Measurements from ENCODE around the gene TSPEAR. TPM values are rescaled to one million over a fixed set of nuclear protein-coding genes. Genes with fewer than 3 reads are reported as not detected.
"Not testable (repeated sequence)": the region's sequence is repeated elsewhere in the genome, so short reads cannot be mapped to it uniquely, and the experiment has no call there.

TSPEAR gene
- total RNA-seq, 6 experiments from 2014 or later: not detected

DNA sequence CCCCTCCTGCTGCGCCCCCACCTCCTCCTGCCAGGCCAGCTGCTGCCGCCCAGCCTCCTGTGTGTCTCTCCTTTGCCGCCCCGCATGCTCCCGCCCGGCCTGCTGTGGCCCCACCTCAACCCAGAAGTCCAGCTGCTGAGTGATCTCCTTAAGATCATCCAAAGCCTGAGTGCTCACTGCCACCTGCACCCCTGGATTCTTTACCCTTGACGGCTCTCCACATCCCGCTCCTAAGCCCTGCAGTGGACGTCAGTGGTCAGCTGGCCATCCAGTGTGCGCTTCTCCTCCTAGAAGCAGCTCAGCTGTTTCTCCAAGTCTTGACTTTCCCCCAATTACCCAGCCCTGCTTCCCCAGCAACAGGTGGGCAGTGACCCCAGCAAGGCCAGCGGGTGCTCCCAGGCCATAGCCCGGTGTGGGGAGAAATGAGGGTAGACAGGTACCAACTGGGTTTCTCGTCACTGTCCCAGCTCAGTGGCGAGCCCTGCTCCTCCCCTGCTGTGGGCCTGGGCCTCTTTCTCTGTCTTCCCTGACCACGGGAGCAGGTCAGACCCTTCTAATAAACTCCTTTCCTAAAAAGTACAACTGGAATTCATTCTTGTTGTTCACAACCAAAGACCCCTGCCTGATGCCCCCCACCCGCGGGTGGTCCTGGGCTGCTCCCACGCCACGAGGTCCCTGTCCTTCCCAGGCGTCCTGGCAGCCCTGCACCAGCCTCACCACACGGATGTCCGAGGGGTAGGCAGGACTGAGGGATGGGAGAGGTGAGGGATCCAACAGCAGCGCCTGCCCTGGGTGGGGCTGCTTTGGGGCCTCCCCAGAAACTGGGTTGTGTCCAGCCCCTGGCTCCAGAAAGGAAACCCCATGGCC, 109.5 kb downstream of the TSPEAR start:
- Mint-ChIP-seq H3K4me3 (no peak overlapping the region), H3K9me3 (peaks cover 4% of the 10 kb centered on the region), H3K27ac (no peak overlapping the region), H3K36me3 (ENCODE audit: low read depth) (no peaks in the 10 kb centered on the region), H3K27me3 (ENCODE audit: insufficient read depth) (peaks cover 13% of the 10 kb centered on the region), H3K4me1 (ENCODE audit: low read depth) (no peaks in the 10 kb centered on the region; the same call in 1 of the 2 replicates)
- DNase-seq: no peak
- TF ChIP-seq, protein P1, sequence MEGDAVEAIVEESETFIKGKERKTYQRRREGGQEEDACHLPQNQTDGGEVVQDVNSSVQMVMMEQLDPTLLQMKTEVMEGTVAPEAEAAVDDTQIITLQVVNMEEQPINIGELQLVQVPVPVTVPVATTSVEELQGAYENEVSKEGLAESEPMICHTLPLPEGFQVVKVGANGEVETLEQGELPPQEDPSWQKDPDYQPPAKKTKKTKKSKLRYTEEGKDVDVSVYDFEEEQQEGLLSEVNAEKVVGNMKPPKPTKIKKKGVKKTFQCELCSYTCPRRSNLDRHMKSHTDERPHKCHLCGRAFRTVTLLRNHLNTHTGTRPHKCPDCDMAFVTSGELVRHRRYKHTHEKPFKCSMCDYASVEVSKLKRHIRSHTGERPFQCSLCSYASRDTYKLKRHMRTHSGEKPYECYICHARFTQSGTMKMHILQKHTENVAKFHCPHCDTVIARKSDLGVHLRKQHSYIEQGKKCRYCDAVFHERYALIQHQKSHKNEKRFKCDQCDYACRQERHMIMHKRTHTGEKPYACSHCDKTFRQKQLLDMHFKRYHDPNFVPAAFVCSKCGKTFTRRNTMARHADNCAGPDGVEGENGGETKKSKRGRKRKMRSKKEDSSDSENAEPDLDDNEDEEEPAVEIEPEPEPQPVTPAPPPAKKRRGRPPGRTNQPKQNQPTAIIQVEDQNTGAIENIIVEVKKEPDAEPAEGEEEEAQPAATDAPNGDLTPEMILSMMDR (IDR thresholded peaks at IDR 0.05): no peak

DNA sequence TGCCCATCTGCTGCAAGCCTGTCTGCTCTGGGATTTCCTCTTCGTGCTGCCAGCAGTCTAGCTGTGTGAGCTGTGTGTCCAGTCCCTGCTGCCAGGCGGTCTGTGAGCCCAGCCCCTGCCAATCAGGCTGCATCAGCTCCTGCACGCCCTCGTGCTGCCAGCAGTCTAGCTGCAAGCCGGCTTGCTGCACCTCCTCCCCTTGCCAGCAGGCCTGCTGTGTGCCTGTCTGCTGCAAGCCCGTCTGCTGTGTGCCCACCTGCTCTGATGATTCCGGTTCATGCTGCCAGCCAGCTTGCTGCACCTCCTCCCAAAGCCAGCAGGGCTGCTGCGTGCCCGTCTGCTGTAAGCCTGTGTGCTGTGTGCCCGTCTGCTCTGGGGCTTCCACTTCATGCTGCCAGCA, 110.3 kb downstream of the TSPEAR start:
- H3K36me3 Mint-ChIP-seq (ENCODE audit: low read depth); H3K27ac Mint-ChIP-seq; H3K9me3 Mint-ChIP-seq; DNase-seq; H3K4me1 Mint-ChIP-seq (ENCODE audit: low read depth); H3K4me3 Mint-ChIP-seq: not testable (repeated sequence)
- TF ChIP-seq, protein P1 (IDR thresholded peaks at IDR 0.05): peak; percentile 5; the same call in 1 of the 2 replicates
- peaks cover 15% of the 10 kb centered on the region for H3K27me3 Mint-ChIP-seq (ENCODE audit: insufficient read depth)

DNA sequence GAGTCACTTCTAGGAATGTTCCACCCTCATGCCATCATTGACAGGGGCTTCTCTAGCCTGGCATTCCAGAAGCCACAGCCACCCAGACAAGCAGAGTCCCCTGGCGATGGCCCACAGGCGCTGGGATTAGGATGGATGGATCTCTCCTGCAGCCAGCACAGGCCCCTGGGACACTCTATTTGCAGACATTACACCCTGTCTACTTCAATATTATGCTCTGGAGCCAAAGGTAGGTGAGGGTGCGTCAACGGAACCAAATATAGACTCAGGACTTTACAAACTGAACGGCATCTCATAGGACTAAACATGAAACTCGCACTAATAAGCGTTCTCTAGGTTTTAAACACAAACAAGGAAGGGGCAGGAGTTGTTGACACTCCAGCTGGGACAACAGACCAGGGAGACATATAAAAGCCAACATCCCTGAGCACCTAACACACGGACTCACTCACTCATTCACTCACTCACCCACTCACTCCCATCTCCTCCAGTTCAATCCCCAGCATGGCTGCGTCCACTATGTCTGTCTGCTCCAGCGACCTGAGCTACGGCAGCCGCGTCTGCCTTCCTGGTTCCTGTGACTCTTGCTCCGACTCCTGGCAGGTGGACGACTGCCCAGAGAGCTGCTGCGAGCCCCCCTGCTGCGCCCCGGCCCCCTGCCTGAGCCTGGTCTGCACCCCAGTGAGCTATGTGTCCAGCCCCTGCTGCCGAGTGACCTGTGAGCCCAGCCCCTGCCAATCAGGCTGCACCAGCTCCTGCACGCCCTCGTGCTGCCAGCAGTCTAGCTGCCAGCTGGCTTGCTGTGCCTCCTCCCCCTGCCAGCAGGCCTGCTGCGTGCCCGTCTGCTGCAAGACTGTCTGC, 111.0 kb downstream of the TSPEAR start, which contains the start of gene KRTAP10-7:
TSS of gene KRTAP10-7 (plus strand) at position 480 of the 861 bp plus-strand sequence. CDS start at position 505, 25 bp downstream.
- not testable (repeated sequence) for H3K27ac Mint-ChIP-seq; H3K4me1 Mint-ChIP-seq (ENCODE audit: low read depth); H3K36me3 Mint-ChIP-seq (ENCODE audit: low read depth); H3K4me3 Mint-ChIP-seq; H3K9me3 Mint-ChIP-seq; DNase-seq
- peaks cover 17% of the 10 kb centered on the region for H3K27me3 Mint-ChIP-seq (ENCODE audit: insufficient read depth)

DNA sequence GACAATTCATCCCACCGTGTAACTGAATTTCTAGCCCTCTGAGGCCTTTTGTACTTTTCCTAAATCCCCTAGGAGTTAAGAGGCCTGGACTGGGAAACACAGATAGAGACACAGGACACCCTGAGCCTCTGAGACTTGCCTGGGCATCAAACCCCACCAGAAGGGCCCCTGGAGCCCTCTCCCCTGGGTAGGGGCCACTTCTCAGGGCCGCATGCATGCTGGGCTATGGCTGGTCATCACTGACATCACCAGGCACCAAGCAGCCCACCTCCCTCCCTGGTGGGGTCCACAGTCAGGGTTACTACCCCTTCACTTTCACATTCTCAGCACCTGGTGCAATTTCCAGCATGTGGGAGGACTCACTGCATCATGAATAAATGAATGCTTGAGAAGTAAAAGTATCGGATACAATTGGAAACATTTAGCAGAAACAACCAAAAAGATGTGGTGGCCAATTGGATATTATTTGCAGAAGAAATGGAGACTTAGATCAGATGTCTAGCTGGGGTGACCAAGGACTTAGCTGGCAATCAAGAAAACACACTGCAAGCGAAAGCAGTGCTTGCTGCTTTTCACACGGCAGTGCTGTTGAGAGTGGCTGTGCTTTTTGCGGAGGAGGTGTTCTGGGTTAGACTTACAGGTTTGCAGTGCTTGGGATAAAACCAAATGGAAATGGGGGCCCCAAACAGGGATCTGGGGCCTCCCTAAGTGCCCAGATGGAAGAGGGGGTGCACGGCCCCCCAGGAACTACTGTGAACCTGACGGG, 111.9 kb downstream of the TSPEAR start:
- no peaks in the 10 kb centered on the region; the same call in none of the 2 replicates for H3K9me3 Mint-ChIP-seq
- TF ChIP-seq, protein P1 (IDR thresholded peaks at IDR 0.05): no peak
- no peak for DNase-seq
- H3K27me3 Mint-ChIP-seq (ENCODE audit: insufficient read depth): peaks cover 21% of the 10 kb centered on the region
- H3K36me3 Mint-ChIP-seq (ENCODE audit: low read depth): no peaks in the 10 kb centered on the region
- no peak overlapping the region for H3K4me3 Mint-ChIP-seq
- no peak overlapping the region for H3K27ac Mint-ChIP-seq
- no peaks in the 10 kb centered on the region; the same call in 1 of the 2 replicates for H3K4me1 Mint-ChIP-seq (ENCODE audit: low read depth)

DNA sequence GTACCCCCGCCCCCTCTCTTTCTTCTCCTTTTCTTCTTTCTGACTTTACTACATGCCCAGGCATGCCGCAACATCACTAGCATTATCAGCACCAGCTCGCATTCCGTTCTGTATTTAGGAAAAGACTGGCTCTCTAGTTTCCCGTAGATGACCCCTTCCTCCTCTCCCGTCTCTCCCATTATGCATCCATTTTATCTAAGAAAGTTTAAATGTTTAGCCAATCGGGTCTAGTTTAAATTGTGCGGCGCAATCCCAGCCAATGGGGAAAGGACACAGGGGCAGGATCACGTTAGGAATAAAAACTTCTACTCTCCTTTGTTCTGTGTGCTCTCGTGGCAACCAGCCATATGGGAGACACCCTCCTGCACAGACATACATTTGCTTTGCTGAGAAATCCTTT, 113.3 kb downstream of the TSPEAR start:
- TF ChIP-seq, protein P1 (IDR thresholded peaks at IDR 0.05): no peak
- Mint-ChIP-seq H3K27ac (no peak overlapping the region), H3K4me3 (no peak overlapping the region), H3K27me3 (ENCODE audit: insufficient read depth) (peaks cover 19% of the 10 kb centered on the region), H3K36me3 (ENCODE audit: low read depth) (no peaks in the 10 kb centered on the region), H3K9me3 (no peaks in the 10 kb centered on the region; the same call in none of the 2 replicates), H3K4me1 (ENCODE audit: low read depth) (peaks cover 9% of the 10 kb centered on the region; the same call in 1 of the 2 replicates)
- DNase-seq: no peak
